Fibroblast of lung (primary cell): ENCODE results near the gene NEGR1. TPM values are rescaled to one million over a fixed set of nuclear protein-coding genes. Genes with fewer than 3 reads are reported as not detected.

Source experiments
- DNase-seq, 2 donors: peaks; one replicate each; pipeline versions ENCODE4 v3.0.0 to v3.0.0-alpha.2; 2010; ENCODE audit warnings: low read depth in 2 of 2
- H2AFZ ChIP-seq: 2 replicates; pipeline ENCODE4 v1.5.1; 2012; ENCODE audit warnings: low read length, control low read depth, inconsistent platforms
- H3K27ac ChIP-seq: 2 replicates; pipeline ENCODE4 v1.5.1; 2011; ENCODE audit warnings: low read length, control low read depth; ENCODE audit not compliant: insufficient read depth
- H3K27me3 ChIP-seq: 2 replicates; pipeline ENCODE4 v1.5.1; 2011; ENCODE audit warnings: mild to moderate bottlenecking, low read length; ENCODE audit not compliant: control insufficient read depth, insufficient read depth
- H3K36me3 ChIP-seq: 2 replicates; pipeline ENCODE4 v1.5.1; 2011; ENCODE audit warnings: low read length; ENCODE audit not compliant: control insufficient read depth, insufficient read depth
- H3K4me1 ChIP-seq: 2 replicates; pipeline ENCODE4 v1.5.1; 2011; ENCODE audit warnings: low read length; ENCODE audit not compliant: control insufficient read depth, insufficient read depth; ENCODE audit errors: extremely low read depth
- H3K4me2 ChIP-seq: 2 replicates; pipeline ENCODE4 v1.5.1; 2011; ENCODE audit warnings: low read length, control low read depth; ENCODE audit not compliant: insufficient read depth; ENCODE audit errors: extremely low read depth
- H3K4me3 ChIP-seq, 4 experiments: fragments of 200-600 bp in 1 of 4; sonication (generic) in 1 of 4; replicated peaks in 1 of 4; 2 replicates each; pipeline ENCODE4 v1.5.1; 2011 to 2016; ENCODE audit warnings: low read length in 4 of 4, low read depth in 3 of 4, mild to moderate bottlenecking in 3 of 4, control low read depth in 2 of 4, inconsistent platforms in 1 of 4, mixed read lengths in 1 of 4; ENCODE audit not compliant: insufficient read depth in 1 of 4; ENCODE audit errors: control extremely low read depth in 1 of 4
- H3K79me2 ChIP-seq: 2 replicates; pipeline ENCODE4 v1.5.1; 2012; ENCODE audit warnings: mild to moderate bottlenecking, low read length, inconsistent platforms; ENCODE audit not compliant: control insufficient read depth, insufficient read depth
- H3K9ac ChIP-seq: 2 replicates; pipeline ENCODE4 v1.5.1; 2011; ENCODE audit warnings: mild to moderate bottlenecking, low read length, control low read depth; ENCODE audit not compliant: insufficient read depth
- H3K9me3 ChIP-seq: 2 replicates; pipeline ENCODE4 v1.5.1; 2012; ENCODE audit warnings: low read depth, low read length; ENCODE audit not compliant: control insufficient read depth, insufficient read depth
- H4K20me1 ChIP-seq: 2 replicates; pipeline ENCODE4 v1.5.1; 2011; ENCODE audit warnings: low read length; ENCODE audit not compliant: control insufficient read depth, insufficient read depth; ENCODE audit errors: extremely low read depth
- CTCF ChIP-seq, 2 donors: IDR thresholded peaks in 1 of 2; conservative IDR thresholded peaks in 1 of 2; 1 replicate in 1 of 2; 2 replicates in 1 of 2; pipeline ENCODE4 v1.5.1; 2011 to 2012; ENCODE audit warnings: low read length in 2 of 2, control low read depth in 1 of 2, inconsistent platforms in 1 of 2, low read depth in 1 of 2, mild to moderate bottlenecking in 1 of 2
- EZH2 ChIP-seq: IDR thresholded peaks from 2 replicates; pipeline ENCODE4 v1.5.1; 2012; ENCODE audit warnings: low read length, control low read depth, mild to moderate bottlenecking; ENCODE audit errors: missing control alignments
- polyA plus RNA-seq, 2 donors: library from polyadenylated mRNA; depleted of rRNA in 1 of 2; stranded (reverse) in 1 of 2; unstranded in 1 of 2; fragments of >200 nt; gene quantifications; 2 replicates each; pipeline ENCODE4 v1.2.1, GENCODE V29; 2011 to 2012; ENCODE audit warnings: missing spikeins in 1 of 2
- total RNA-seq: library from RNA; depleted of rRNA; stranded (reverse); fragments of >200 nt; gene quantifications from 2 replicates; pipeline ENCODE4 v1.2.1, GENCODE V29; 2014

Gene NEGR1
- total and polyA plus RNA-seq, 2 donors (not counting 1 experiment from before 2014, with no cell fraction given) = 3.1 to 9.4 TPM

GRCh38 chr1:72109916-72110315 lies 172.4 kb downstream of the NEGR1 start:
- no peaks in the 10 kb centered on the region for H3K79me2 ChIP-seq
- no peaks in the 10 kb centered on the region for H3K27me3 ChIP-seq
- DNase-seq = no peak
- H2AFZ ChIP-seq = no peak overlapping the region
- no peak overlapping the region for H3K4me2 ChIP-seq
- H4K20me1 ChIP-seq = no peaks in the 10 kb centered on the region
- no peak for TF ChIP-seq CTCF (conservative IDR thresholded peaks at IDR 0.05 in 1 of 2, IDR thresholded peaks at IDR 0.05 in 1 of 2; ENCODE audit: low read depth in 1 of 2, low read length in 2 of 2)
- no peak for TF ChIP-seq EZH2
- H3K9ac ChIP-seq = no peak overlapping the region
- no peaks in the 10 kb centered on the region for H3K36me3 ChIP-seq
- H3K4me3 ChIP-seq = no peak overlapping the region
- H3K27ac ChIP-seq = no peak overlapping the region
- H3K9me3 ChIP-seq = no peaks in the 10 kb centered on the region
- no peaks in the 10 kb centered on the region for H3K4me1 ChIP-seq

DNA sequence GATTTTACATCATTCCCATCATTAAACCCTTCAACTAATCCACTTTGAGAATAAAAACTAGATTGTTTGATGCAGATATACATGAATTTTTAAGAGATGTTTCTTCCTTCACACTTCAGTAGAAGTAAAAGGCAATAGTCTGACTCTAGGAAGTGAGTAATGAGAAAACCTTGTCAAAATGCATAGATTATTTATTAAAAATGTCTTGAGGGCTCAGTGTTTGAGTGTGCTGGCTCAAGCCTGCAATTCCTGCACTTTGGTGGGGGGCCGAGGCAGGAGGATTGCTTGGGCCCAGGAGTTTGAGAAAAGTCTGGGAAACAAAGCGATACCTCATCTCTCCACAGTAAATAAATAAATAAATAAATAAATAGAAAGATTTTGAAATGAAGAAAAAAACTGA lies 177.1 kb downstream of the NEGR1 start:
- DNase-seq = peak in 1 of 2 donors; percentile 1
- H3K36me3 ChIP-seq = no peaks in the 10 kb centered on the region
- no peaks in the 10 kb centered on the region for H3K4me1 ChIP-seq
- H3K27me3 ChIP-seq = no peaks in the 10 kb centered on the region
- no peak overlapping the region for H3K4me2 ChIP-seq
- H2AFZ ChIP-seq = no peak overlapping the region
- no peak overlapping the region for H3K4me3 ChIP-seq
- no peaks in the 10 kb centered on the region for H4K20me1 ChIP-seq
- no peak for TF ChIP-seq EZH2
- H3K9ac ChIP-seq = no peak overlapping the region
- no peaks in the 10 kb centered on the region for H3K9me3 ChIP-seq
- H3K79me2 ChIP-seq = no peaks in the 10 kb centered on the region
- H3K27ac ChIP-seq = no peak overlapping the region

GRCh38 chr1:72101840-72102632 lies 180.3 kb downstream of the NEGR1 start:
- H3K9ac ChIP-seq = no peak overlapping the region
- no peaks in the 10 kb centered on the region for H3K9me3 ChIP-seq
- H3K4me2 ChIP-seq = no peak overlapping the region
- no peaks in the 10 kb centered on the region for H3K79me2 ChIP-seq
- no peak overlapping the region for H2AFZ ChIP-seq
- no peaks in the 10 kb centered on the region for H3K36me3 ChIP-seq
- TF ChIP-seq CTCF (conservative IDR thresholded peaks at IDR 0.05 in 1 of 2, IDR thresholded peaks at IDR 0.05 in 1 of 2; ENCODE audit: low read depth in 1 of 2, low read length in 2 of 2) (no peak), EZH2 (no peak)
- H3K27ac ChIP-seq = no peak overlapping the region
- H3K27me3 ChIP-seq = no peaks in the 10 kb centered on the region
- no peak for DNase-seq
- no peaks in the 10 kb centered on the region for H3K4me1 ChIP-seq
- H3K4me3 ChIP-seq = no peak overlapping the region
- no peaks in the 10 kb centered on the region for H4K20me1 ChIP-seq
